CD4-positive, alpha-beta T cell treated with Interleukin-10 for 1 hour (primary cell): ENCODE measurements around the gene GABARAPL2.
"Not testable (repeated sequence)": the region's sequence is repeated elsewhere in the genome, so short reads cannot be mapped to it uniquely, and the experiment has no call there.

Experiments
- DNase-seq: peaks from one replicate; pipeline ENCODE4 v3.0.0-alpha.2; 2020

Gene GABARAPL2

GRCh38 chr16:75566040-75566757, at the start of gene GABARAPL2:
TSS of gene GABARAPL2 (plus strand) at chr16:75566379. CDS start at chr16:75566487, 108 bp downstream.
- peak; percentile 93 for DNase-seq

- no peak for DNase-seq
Measured at GRCh38 chr16:75519175-75519574, 47.0 kb upstream of the GABARAPL2 start.

GRCh38 chr16:75526032-75526790, 40.0 kb upstream of the GABARAPL2 start:
- DNase-seq, result no peak

- no peak for DNase-seq
Measured at GRCh38 chr16:75527825-75528299, 38.3 kb upstream of the GABARAPL2 start.

GRCh38 chr16:75529056-75529905, 36.9 kb upstream of the GABARAPL2 start:
- no peak for DNase-seq

- DNase-seq, result no peak
Measured at GRCh38 chr16:75529959-75530358, 36.2 kb upstream of the GABARAPL2 start.

- no peak for DNase-seq
Measured at GRCh38 chr16:75532142-75532765, 33.9 kb upstream of the GABARAPL2 start.

GRCh38 chr16:75532791-75533190, 33.4 kb upstream of the GABARAPL2 start:
- DNase-seq, result no peak

- DNase-seq, result no peak
Measured at GRCh38 chr16:75534560-75535205, 31.5 kb upstream of the GABARAPL2 start.

GRCh38 chr16:75535211-75535843, 30.9 kb upstream of the GABARAPL2 start:
- no peak for DNase-seq

GRCh38 chr16:75535901-75536300, 30.3 kb upstream of the GABARAPL2 start, which contains the start of gene CHST5:
TSS of gene CHST5 (minus strand) at chr16:75536108. CDS start at chr16:75530384, 5,724 bp downstream.
- DNase-seq, result no peak

GRCh38 chr16:75537776-75538175, 28.4 kb upstream of the GABARAPL2 start:
- no peak for DNase-seq

GRCh38 chr16:75538882-75539565, 27.2 kb upstream of the GABARAPL2 start:
- DNase-seq, result not testable (repeated sequence)

GRCh38 chr16:75541236-75541635, 24.9 kb upstream of the GABARAPL2 start:
- DNase-seq, result no peak

- DNase-seq, result not testable (repeated sequence)
Measured at GRCh38 chr16:75542462-75542861, 23.7 kb upstream of the GABARAPL2 start.

GRCh38 chr16:75545879-75546278, 20.3 kb upstream of the GABARAPL2 start:
- not testable (repeated sequence) for DNase-seq

GRCh38 chr16:75546293-75546692, 19.9 kb upstream of the GABARAPL2 start:
- no peak for DNase-seq

GRCh38 chr16:75548456-75548855, 17.7 kb upstream of the GABARAPL2 start:
- not testable (repeated sequence) for DNase-seq

- peak; percentile 58 for DNase-seq
Measured at GRCh38 chr16:75550211-75550662, 15.9 kb upstream of the GABARAPL2 start.

- DNase-seq, result no peak
Measured at GRCh38 chr16:75552951-75553350, 13.2 kb upstream of the GABARAPL2 start.
